ENCODE results near the gene ADARB2. TPM values are rescaled to one million over a fixed set of nuclear protein-coding genes. Genes with fewer than 3 reads are reported as not detected.

Gene ADARB2
- total RNA-seq, 3 donors from 2014 or later (not counting 1 experiment from before 2014, with no cell fraction given) = 0.27 to 0.78 (median 0.40) TPM

GRCh38 chr10:1394155-1394912 is 343.0 kb downstream of the ADARB2 start:
- H3K27me3 Mint-ChIP-seq (ENCODE audit: low read depth in 2 of 2) = peaks cover 0 to 1% of the 10 kb centered on the region in 2 donors
- H3K36me3 Mint-ChIP-seq = no peaks in the 10 kb centered on the region
- H3K27ac Mint-ChIP-seq = no peak overlapping the region
- H3K9me3 Mint-ChIP-seq = no peaks in the 10 kb centered on the region
- Histone ChIP-seq H3K27ac (ENCODE audit: low read length) (no peak overlapping the region), H3K9me3 (ENCODE audit: control insufficient read depth, insufficient read depth, low read length) (no peaks in the 10 kb centered on the region), H3K4me3 (ENCODE audit: low read length) (no peak overlapping the region), H3K4me1 (ENCODE audit: control insufficient read depth, insufficient read depth, low read length) (no peaks in the 10 kb centered on the region), H3K27me3 (ENCODE audit: control insufficient read depth, insufficient read depth, low read length) (no peaks in the 10 kb centered on the region), H3K36me3 (ENCODE audit: control insufficient read depth, insufficient read depth, low read length) (no peaks in the 10 kb centered on the region)
- no peaks in the 10 kb centered on the region for H3K4me1 Mint-ChIP-seq
- intact Hi-C loops (cut with micrococcal nuclease) = no loop called here
- TF ChIP-seq, protein P1, sequence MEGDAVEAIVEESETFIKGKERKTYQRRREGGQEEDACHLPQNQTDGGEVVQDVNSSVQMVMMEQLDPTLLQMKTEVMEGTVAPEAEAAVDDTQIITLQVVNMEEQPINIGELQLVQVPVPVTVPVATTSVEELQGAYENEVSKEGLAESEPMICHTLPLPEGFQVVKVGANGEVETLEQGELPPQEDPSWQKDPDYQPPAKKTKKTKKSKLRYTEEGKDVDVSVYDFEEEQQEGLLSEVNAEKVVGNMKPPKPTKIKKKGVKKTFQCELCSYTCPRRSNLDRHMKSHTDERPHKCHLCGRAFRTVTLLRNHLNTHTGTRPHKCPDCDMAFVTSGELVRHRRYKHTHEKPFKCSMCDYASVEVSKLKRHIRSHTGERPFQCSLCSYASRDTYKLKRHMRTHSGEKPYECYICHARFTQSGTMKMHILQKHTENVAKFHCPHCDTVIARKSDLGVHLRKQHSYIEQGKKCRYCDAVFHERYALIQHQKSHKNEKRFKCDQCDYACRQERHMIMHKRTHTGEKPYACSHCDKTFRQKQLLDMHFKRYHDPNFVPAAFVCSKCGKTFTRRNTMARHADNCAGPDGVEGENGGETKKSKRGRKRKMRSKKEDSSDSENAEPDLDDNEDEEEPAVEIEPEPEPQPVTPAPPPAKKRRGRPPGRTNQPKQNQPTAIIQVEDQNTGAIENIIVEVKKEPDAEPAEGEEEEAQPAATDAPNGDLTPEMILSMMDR (IDR thresholded peaks at IDR 0.05) = no peak
- DNase-seq (no peak), ATAC-seq (no peak)
- WGBS (ENCODE audit: insufficient coverage) = 86% methylated on average over 13 of the region's 13 CpGs
- no peak overlapping the region for H3K4me3 Mint-ChIP-seq

- H3K9me3 Mint-ChIP-seq = no peaks in the 10 kb centered on the region
- H3K36me3 Mint-ChIP-seq = no peaks in the 10 kb centered on the region
- TF ChIP-seq, protein P1 (IDR thresholded peaks at IDR 0.05) = no peak
- H3K4me1 Mint-ChIP-seq = no peaks in the 10 kb centered on the region
- peaks cover 0 to 10% of the 10 kb centered on the region in 2 donors for H3K27me3 Mint-ChIP-seq (ENCODE audit: low read depth in 2 of 2)
- no peak for ATAC-seq
- intact Hi-C loops (cut with micrococcal nuclease) = no loop called here
- no peaks in the 10 kb centered on the region for H3K36me3 ChIP-seq (ENCODE audit: control insufficient read depth, insufficient read depth, low read length)
- H3K4me3 ChIP-seq (ENCODE audit: low read length) = no peak overlapping the region
- H3K4me1 ChIP-seq (ENCODE audit: control insufficient read depth, insufficient read depth, low read length) = no peaks in the 10 kb centered on the region
- no peak overlapping the region for H3K27ac ChIP-seq (ENCODE audit: low read length)
- WGBS (ENCODE audit: insufficient coverage) = 97% methylated on average over 8 of the region's 8 CpGs
- H3K9me3 ChIP-seq (ENCODE audit: control insufficient read depth, insufficient read depth, low read length) = no peaks in the 10 kb centered on the region
- no peak for DNase-seq
- H3K27me3 ChIP-seq (ENCODE audit: control insufficient read depth, insufficient read depth, low read length) = no peaks in the 10 kb centered on the region
- no peak overlapping the region for H3K4me3 Mint-ChIP-seq
- H3K27ac Mint-ChIP-seq = no peak overlapping the region
These were observed 343.8 kb downstream of the ADARB2 start for GRCh38 chr10:1393481-1393880.

DNA sequence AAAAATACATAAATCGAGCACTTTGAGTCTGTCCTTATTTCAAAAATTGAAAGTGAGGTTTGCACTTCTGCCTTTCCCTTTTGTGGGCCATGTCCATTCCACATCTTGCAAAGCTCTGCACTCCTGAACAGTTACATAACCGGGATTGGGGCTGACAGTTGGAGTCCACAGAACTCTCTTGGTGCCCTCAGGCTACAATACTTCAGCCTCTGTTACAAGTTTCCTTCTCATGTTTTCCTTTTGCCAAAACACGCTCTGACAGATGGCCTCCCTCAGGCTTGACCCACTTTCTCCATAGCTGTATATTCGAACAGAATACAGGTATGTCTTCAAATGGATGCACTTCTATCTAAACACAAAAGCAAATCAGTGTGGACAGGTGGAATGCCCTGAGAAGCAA is 345.2 kb downstream of the ADARB2 start:
- intact Hi-C loops (cut with micrococcal nuclease) = no loop called here
- WGBS (ENCODE audit: insufficient coverage) = 81% methylated on average over 4 of the region's 4 CpGs
- TF ChIP-seq, protein P1 (IDR thresholded peaks at IDR 0.05) = no peak
- H3K4me1 Mint-ChIP-seq = no peaks in the 10 kb centered on the region
- no peak for ATAC-seq
- Histone ChIP-seq H3K4me3 (ENCODE audit: low read length) (no peak overlapping the region), H3K9me3 (ENCODE audit: control insufficient read depth, insufficient read depth, low read length) (no peaks in the 10 kb centered on the region), H3K27ac (ENCODE audit: low read length) (no peak overlapping the region), H3K4me1 (ENCODE audit: control insufficient read depth, insufficient read depth, low read length) (no peaks in the 10 kb centered on the region), H3K27me3 (ENCODE audit: control insufficient read depth, insufficient read depth, low read length) (peaks cover 2% of the 10 kb centered on the region), H3K36me3 (ENCODE audit: control insufficient read depth, insufficient read depth, low read length) (no peaks in the 10 kb centered on the region)
- no peaks in the 10 kb centered on the region for H3K36me3 Mint-ChIP-seq
- no peak overlapping the region for H3K27ac Mint-ChIP-seq
- no peaks in the 10 kb centered on the region for H3K9me3 Mint-ChIP-seq
- peaks cover under 1 to 19% of the 10 kb centered on the region in 2 donors for H3K27me3 Mint-ChIP-seq (ENCODE audit: low read depth in 2 of 2)
- DNase-seq = no peak
- no peak overlapping the region for H3K4me3 Mint-ChIP-seq

- Histone ChIP-seq H3K27ac (ENCODE audit: low read length) (no peak overlapping the region), H3K36me3 (ENCODE audit: control insufficient read depth, insufficient read depth, low read length) (no peaks in the 10 kb centered on the region), H3K9me3 (ENCODE audit: control insufficient read depth, insufficient read depth, low read length) (no peaks in the 10 kb centered on the region), H3K4me3 (ENCODE audit: low read length) (no peak overlapping the region), H3K27me3 (ENCODE audit: control insufficient read depth, insufficient read depth, low read length) (peaks cover 2% of the 10 kb centered on the region), H3K4me1 (ENCODE audit: control insufficient read depth, insufficient read depth, low read length) (no peaks in the 10 kb centered on the region)
- 90% methylated on average over 2 of the region's 3 CpGs for WGBS (ENCODE audit: insufficient coverage)
- intact Hi-C loops (cut with micrococcal nuclease) = no loop called here
- DNase-seq (no peak), ATAC-seq (no peak)
- peaks cover 6 to 35% of the 10 kb centered on the region in 2 donors for H3K27me3 Mint-ChIP-seq (ENCODE audit: low read depth in 2 of 2)
- no peak overlapping the region for H3K4me3 Mint-ChIP-seq
- H3K4me1 Mint-ChIP-seq = no peaks in the 10 kb centered on the region
- no peaks in the 10 kb centered on the region for H3K9me3 Mint-ChIP-seq
- TF ChIP-seq, protein P1 (IDR thresholded peaks at IDR 0.05) = no peak
- H3K36me3 Mint-ChIP-seq = no peaks in the 10 kb centered on the region
- no peak overlapping the region for H3K27ac Mint-ChIP-seq
These were observed 347.1 kb downstream of the ADARB2 start for GRCh38 chr10:1390200-1390599.
